A673 (cell line): ENCODE measurements around the gene CTSW.

ENCODE experiments used
- CTCF ChIP-seq: fragments of 300-800, 200-600 bp; sonication (generic); conservative IDR thresholded peaks from 2 replicates; pipeline ENCODE4 v1.5.1; 2017; ENCODE audit warnings: low read depth, mild to moderate bottlenecking, antibody characterized with exemption, low read length, moderate library complexity, mixed read lengths
- EZH2 ChIP-seq: fragments of 200-600 bp; sonication (generic); IDR thresholded peaks from 2 replicates; pipeline ENCODE4 v1.6.1; 2017; ENCODE audit warnings: borderline replicate concordance, low read depth, mild to moderate bottlenecking, mixed read lengths, antibody characterized with exemption, low read length; ENCODE audit not compliant: poor library complexity, severe bottlenecking

- TF ChIP-seq CTCF (no peak), EZH2 (no peak)
Observed at GRCh38 chr11:65928667-65929066, 49.0 kb downstream of the CTSW start.
